Measurements from ENCODE around the gene SLC35B2.

Gene SLC35B2

DNA sequence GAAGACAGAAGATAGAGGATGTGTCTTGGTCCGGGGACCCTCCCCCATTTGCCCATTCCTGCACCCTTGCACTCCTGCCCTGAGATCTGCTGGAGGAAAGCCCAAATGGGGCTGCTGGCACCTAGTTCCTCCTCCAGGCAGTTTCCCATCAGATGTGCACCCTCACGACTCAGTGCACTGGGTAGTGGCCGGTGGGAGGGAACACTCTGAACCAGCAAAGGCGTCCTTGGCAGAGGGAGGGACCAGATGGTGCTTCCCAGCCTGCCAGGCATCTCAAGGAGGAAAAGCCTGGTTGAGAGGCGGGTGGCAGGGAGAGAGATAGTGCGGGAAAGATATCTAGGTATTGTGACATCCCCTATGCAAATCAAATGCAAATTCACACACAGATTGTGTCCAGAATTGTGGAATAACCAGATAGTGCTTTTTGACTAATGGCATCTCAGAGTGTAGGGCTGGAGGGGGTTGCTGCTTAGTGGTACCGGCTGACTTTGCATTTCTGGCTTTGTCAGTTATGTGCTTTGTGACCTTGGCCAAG lies 32.5 kb upstream of the SLC35B2 start:
- ATAC-seq (ENCODE audit: insufficient read depth, low read depth), result no peak
- no peaks in the 10 kb centered on the region for H3K79me2 ChIP-seq (ENCODE audit: insufficient read depth, low read length)
- no peak overlapping the region for H2AFZ ChIP-seq (ENCODE audit: low read depth, low read length)

DNA sequence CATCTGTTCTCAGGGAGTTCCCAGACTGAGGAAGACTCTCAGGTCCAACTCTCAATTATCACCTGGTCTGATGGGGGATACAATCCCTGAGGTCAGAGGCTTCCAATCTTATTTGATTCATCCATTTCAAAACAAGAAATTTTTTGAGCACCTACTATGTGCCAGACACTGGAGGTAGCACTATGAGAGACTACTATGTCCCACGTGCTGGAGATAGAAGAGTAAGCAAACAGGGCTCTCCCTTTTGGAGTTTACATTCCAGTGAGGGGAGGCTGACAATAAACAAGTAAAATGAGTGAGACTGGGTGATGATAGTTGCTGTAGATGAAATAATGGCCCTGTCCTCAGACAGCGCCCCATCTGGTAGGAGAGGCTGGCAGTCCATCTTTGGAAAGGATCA lies 29.4 kb upstream of the SLC35B2 start:
- H3K27ac ChIP-seq (ENCODE audit: low read length), result no peak overlapping the region
- H3K27me3 ChIP-seq (ENCODE audit: insufficient read depth, low read length, poor library complexity), result peaks cover 18% of the 10 kb centered on the region

More for the DNA sequence above, 32.5 kb upstream of the SLC35B2 start:
- no peak overlapping the region for H3K9ac ChIP-seq (ENCODE audit: low read depth, low read length)
- peaks cover 18% of the 10 kb centered on the region for H3K27me3 ChIP-seq (ENCODE audit: insufficient read depth, low read length, poor library complexity)
- H3K36me3 ChIP-seq (ENCODE audit: insufficient read depth, low read length), result no peaks in the 10 kb centered on the region
- H3K4me1 ChIP-seq (ENCODE audit: insufficient read depth, low read length), result no peaks in the 10 kb centered on the region
- DNase-seq, result no peak
- no peak overlapping the region for H3K4me2 ChIP-seq (ENCODE audit: insufficient read depth, low read length)
- TF ChIP-seq CTCF (IDR thresholded peaks at IDR 0.05; ENCODE audit: borderline replicate concordance, extremely low read depth, low read length, poor library complexity, severe bottlenecking) (no peak), EZH2 (IDR thresholded peaks at IDR 0.05; ENCODE audit: borderline replicate concordance, low read depth, low read length, severe bottlenecking) (no peak)
- no peaks in the 10 kb centered on the region for H3K9me3 ChIP-seq (ENCODE audit: insufficient read depth, low read length, severe bottlenecking)
- H3K27ac ChIP-seq (ENCODE audit: low read length), result no peak overlapping the region
- no peak overlapping the region for H3K4me3 ChIP-seq (ENCODE audit: low read depth in 1 of 2, low read length in 2 of 2)
- peaks cover 10% of the 10 kb centered on the region for H4K20me1 ChIP-seq (ENCODE audit: insufficient read depth, low read length)

DNA sequence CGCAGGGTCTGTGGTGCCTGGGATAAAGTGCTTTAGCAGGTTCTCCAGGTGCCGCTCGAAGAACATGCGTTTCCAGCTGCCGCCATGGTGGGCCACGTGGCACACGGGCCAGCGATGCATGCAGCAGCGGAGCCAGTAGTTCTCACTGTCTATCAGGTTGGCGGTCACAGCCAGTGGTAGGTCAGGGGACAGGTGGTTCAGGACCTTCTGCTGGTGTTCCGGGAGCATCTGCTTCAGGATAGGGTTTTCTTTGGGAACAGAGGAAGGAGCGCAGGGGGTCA lies 28.9 kb upstream of the SLC35B2 start:
- no peak for DNase-seq
- Histone ChIP-seq H3K9me3 (ENCODE audit: insufficient read depth, low read length, severe bottlenecking) (no peaks in the 10 kb centered on the region), H3K4me2 (ENCODE audit: insufficient read depth, low read length) (no peak overlapping the region), H3K27me3 (ENCODE audit: insufficient read depth, low read length, poor library complexity) (peaks cover 18% of the 10 kb centered on the region), H3K36me3 (ENCODE audit: insufficient read depth, low read length) (no peaks in the 10 kb centered on the region), H3K9ac (ENCODE audit: low read depth, low read length) (no peak overlapping the region), H3K27ac (ENCODE audit: low read length) (no peak overlapping the region), H2AFZ (ENCODE audit: low read depth, low read length) (no peak overlapping the region), H4K20me1 (ENCODE audit: insufficient read depth, low read length) (peaks cover 17% of the 10 kb centered on the region), H3K79me2 (ENCODE audit: insufficient read depth, low read length) (no peaks in the 10 kb centered on the region), H3K4me3 (ENCODE audit: low read depth in 1 of 2, low read length in 2 of 2) (no peak overlapping the region), H3K4me1 (ENCODE audit: insufficient read depth, low read length) (no peaks in the 10 kb centered on the region)
- no peak for ATAC-seq (ENCODE audit: insufficient read depth, low read depth)
- TF ChIP-seq CTCF (IDR thresholded peaks at IDR 0.05; ENCODE audit: borderline replicate concordance, extremely low read depth, low read length, poor library complexity, severe bottlenecking), result no peak
- TF ChIP-seq EZH2 (IDR thresholded peaks at IDR 0.05; ENCODE audit: borderline replicate concordance, low read depth, low read length, severe bottlenecking), result no peak

More for the DNA sequence above, 29.4 kb upstream of the SLC35B2 start:
- TF ChIP-seq EZH2 (IDR thresholded peaks at IDR 0.05; ENCODE audit: borderline replicate concordance, low read depth, low read length, severe bottlenecking) (no peak), CTCF (IDR thresholded peaks at IDR 0.05; ENCODE audit: borderline replicate concordance, extremely low read depth, low read length, poor library complexity, severe bottlenecking) (no peak)
- ATAC-seq (ENCODE audit: insufficient read depth, low read depth) (no peak), DNase-seq (no peak)
- Histone ChIP-seq H3K79me2 (ENCODE audit: insufficient read depth, low read length) (no peaks in the 10 kb centered on the region), H3K9ac (ENCODE audit: low read depth, low read length) (no peak overlapping the region), H3K4me1 (ENCODE audit: insufficient read depth, low read length) (no peaks in the 10 kb centered on the region), H2AFZ (ENCODE audit: low read depth, low read length) (no peak overlapping the region), H3K9me3 (ENCODE audit: insufficient read depth, low read length, severe bottlenecking) (no peaks in the 10 kb centered on the region), H3K36me3 (ENCODE audit: insufficient read depth, low read length) (no peaks in the 10 kb centered on the region), H4K20me1 (ENCODE audit: insufficient read depth, low read length) (peaks cover 17% of the 10 kb centered on the region), H3K4me3 (ENCODE audit: low read depth in 1 of 2, low read length in 2 of 2) (no peak overlapping the region), H3K4me2 (ENCODE audit: insufficient read depth, low read length) (no peak overlapping the region)
